HG03135 (cell line): ENCODE data around the gene CENPA.
A peak's percentile ranks its signal among the peaks of the same experiment; 100 is the strongest.
"Not testable (repeated sequence)": the region's sequence is repeated elsewhere in the genome, so short reads cannot be mapped to it uniquely, and the experiment has no call there.

Experiments used
- ATAC-seq: cut with Tn5 transposase; IDR thresholded peaks from one replicate; pipeline ENCODE4 v1.9.1; 2021; ENCODE audit warnings: mild to moderate bottlenecking, moderate library complexity; ENCODE audit not compliant: unreplicated experiment

The CENPA gene

DNA sequence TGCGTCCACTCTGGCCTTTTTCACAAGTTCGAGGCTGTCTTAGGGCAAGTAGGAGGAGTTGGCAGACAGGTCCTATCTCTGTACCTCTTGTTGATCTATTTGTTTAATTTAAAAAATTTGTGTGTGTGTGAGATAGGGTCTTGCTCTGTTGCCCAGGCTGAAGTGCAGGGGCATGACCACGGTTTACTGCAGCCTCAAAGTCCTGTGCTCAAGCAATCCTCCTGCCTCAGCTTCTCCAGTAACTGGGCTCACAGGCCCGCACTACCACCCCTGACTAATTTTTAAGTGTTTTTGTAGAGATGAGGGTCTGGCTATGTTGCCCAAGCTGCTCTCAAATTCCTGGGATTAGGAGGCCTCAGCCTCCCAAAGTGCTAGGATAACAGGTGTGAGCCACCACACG, 26.0 kb upstream of the CENPA start:
- no peak for ATAC-seq

GRCh38 chr2:26760991-26761390, 24.9 kb upstream of the CENPA start:
- ATAC-seq, result not testable (repeated sequence)

- ATAC-seq, result no peak
Observed at GRCh38 chr2:26763019-26763418, 22.8 kb upstream of the CENPA start.

GRCh38 chr2:26764078-26764887, 21.6 kb upstream of the CENPA start, which contains the start of gene SLC35F6:
TSS of gene SLC35F6 (plus strand) at chr2:26764284. CDS start at chr2:26764350, 66 bp downstream.
- ATAC-seq, result peak; percentile 81

GRCh38 chr2:26764906-26765305, 20.9 kb upstream of the CENPA start:
- no peak for ATAC-seq

DNA sequence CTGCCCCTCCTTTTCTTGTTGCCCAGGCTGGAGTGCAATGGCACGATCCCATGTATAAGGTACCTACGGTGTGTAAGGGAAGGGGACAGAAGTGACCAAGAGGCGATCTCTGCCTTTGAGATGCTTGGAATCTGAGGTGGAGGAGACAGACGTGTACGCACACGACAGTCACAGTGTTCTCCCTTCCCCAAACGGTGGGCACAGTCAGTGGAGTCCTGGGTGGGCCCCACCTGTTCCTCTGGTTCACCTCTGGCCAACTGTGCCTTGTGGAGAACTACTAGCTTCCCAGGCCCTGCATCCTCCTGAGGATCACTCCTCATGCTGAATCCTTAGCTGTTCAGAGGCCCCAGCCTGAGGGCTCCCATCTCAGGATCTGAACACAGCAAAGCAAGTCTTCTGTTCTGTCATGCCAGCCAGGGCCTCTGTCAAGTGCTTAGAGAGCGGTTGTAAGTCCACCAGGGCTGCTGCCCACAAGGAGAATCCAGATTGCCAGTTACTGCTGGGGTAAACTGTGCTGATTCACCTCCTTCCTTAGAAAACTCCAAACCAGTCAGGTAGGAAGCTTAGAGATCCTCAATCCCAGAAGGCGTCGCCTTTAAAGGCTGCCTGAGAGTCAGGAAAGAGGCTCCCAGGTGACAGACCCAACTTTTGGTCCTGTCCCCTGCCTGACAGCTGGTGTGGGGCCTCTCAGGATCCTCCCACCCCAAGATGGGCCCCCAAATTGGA, 20.2 kb upstream of the CENPA start:
- ATAC-seq, result no peak

DNA sequence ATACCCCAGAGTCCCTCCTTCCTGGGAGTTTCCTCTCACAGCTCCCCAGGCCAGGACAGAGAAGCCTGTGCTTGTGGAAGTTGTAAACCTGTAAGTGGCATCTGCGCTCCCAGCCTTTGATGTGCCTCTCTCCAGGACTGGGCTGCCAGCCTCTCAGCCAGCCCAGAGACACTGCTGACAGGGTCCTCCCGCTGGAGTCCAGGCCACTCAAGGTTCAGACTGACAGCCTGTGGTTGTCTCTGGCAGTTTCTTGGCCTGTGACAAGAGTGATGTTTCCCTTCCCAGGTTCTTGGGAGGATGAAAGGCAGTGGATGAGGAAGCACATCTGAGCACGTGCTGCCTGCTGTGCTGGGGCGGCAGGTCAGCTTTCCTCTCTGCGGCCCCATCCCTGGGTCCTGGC, 18.7 kb upstream of the CENPA start:
- no peak for ATAC-seq

DNA sequence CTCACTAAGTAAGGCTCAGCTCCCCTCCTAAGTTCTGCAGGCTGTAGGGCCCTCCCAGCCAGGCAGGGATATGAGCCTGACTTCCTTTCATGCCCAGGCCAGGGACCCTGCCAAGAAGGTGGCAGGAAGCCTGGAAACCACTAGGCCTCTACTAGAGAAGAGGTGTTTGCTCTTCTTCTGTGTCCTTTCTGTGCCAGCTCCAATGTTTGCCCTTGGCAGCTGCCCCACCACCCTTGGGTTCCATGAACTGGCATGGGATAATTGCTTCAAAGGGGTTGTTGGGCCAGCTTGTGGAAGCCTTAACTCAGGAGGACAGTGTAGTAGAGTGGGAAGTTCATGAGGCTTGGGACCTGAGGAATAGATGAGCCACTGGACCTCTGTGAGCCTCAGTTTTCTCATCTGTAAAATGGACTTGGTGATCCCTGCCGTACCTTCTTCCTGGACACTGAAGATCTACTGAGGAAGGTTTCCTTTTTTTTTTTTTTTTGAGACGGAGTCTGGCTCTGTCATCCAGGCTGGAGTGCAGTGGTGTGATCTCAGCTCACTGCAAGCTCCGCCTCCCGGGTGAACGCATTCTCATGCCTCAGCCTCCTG, 17.9 kb upstream of the CENPA start:
- no peak for ATAC-seq

- no peak for ATAC-seq
Observed at GRCh38 chr2:26768759-26769088, 17.1 kb upstream of the CENPA start.

DNA sequence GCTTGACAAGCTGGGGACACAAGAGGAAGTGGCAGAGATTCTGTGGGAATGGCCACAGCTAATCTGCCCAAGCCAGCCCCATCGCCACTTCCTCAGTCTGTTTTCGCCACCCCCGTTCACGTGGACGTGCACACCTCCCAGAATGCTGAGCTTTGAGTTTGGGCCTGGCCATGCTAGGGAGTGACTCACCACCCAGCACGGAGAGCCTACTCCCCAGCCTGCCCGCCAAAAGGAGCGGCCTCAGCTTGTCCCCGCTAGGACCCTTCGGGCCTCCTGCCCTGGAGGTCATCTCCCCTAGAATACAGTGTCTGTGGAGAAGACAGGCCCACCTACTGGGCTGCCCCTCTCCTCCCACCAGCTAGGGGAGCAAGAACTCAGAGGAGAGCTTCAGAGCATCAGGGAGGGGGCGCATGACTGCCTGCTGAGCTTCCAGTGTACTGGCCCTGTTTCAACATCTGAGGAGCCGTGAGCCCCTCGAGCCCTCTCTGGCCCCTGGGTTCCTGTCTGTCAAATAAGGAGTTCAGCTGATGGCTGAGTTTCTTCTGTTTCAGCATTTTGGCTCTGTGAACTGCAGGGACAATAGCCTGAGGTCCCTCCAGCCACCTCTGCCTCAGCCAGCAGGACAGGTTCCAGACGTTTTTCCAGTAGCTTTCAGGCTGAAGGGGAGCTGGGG, 16.6 kb upstream of the CENPA start:
- no peak for ATAC-seq

DNA sequence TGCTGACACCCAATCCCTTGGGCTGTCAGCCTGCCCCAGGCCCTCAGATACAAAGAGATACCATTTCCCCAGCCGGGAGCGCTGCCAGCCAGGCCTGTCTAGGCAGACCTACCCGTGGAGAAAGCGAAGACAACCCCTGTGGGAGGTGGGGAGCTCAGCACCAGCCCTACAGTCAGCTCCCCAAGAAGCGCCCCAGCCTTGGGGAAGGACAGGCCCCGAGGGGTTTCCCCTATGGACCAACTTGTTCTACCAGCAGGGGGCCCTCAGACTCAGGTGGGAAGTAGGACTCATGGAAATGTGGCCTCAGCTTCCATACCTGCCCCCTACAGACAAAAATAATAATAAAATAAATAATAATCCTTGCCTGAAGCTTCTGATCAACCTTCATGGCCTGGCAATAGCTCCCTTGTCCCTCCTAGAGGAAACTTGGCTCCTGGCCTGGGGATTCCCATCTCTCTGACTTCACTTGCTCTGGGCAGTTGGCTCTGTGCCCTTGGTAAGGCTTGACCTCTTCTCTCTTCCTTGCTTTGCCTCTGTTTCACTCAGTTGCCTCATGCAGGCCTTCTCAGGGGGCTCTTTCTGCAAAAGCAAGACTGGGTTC, 14.8 kb upstream of the CENPA start:
- no peak for ATAC-seq

DNA sequence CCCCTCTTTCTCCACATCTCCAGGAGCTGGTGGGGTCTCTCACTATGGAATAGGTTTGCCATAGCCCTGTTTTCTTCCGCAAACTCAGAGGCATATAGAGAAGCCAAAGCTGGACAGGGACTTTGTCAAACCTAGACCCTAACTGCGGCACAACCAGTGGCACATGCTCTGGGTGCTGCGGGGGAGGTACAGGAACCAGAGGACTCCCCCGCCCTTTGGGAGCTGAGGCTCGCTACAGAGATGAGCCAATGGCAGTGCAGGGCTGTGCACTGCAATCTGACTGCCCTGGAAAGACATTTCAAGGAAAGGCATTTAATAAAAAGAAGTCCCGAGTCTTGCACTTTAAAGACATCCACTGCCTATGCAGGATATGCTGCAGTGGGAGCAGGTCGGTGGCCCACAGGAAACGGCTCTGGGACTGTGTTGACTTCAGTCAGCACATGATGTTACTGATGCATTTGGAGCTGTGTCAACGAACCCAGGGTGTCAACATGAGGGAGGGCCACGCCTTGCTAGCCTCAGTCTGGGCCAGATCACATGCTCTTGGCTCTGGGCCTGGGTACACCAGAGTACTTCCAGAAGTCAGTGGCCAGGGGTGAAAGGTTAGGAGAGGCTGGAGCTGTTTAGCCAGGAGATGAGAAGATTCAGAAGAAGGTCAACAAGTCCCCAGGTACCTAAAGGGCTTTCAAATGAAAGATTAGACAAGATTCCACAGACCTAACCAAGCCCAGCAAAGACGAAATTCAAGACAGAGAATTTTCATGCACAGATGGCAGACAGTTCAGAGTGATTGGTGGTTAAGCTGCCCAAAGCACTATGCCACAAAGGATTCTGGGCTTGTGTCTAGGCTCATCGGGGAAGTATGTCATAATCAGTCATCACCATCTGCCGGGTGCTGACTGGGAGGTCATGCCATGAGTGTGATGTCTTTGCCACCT, 13.5 kb upstream of the CENPA start:
- ATAC-seq, result no peak

GRCh38 chr2:26776195-26776800, 9.6 kb upstream of the CENPA start:
- ATAC-seq, result no peak

DNA sequence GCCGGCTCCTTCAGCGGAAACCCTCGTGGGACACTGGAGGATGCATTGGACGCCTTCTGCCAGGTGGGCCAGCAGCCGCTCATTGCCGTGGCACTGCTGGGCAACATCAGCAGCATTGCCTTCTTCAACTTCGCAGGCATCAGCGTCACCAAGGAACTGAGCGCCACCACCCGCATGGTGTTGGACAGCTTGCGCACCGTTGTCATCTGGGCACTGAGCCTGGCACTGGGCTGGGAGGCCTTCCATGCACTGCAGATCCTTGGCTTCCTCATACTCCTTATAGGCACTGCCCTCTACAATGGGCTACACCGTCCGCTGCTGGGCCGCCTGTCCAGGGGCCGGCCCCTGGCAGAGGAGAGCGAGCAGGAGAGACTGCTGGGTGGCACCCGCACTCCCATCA, 7.8 kb upstream of the CENPA start:
- ATAC-seq, result no peak

- no peak for ATAC-seq
Observed at GRCh38 chr2:26778507-26778906, 7.3 kb upstream of the CENPA start.

DNA sequence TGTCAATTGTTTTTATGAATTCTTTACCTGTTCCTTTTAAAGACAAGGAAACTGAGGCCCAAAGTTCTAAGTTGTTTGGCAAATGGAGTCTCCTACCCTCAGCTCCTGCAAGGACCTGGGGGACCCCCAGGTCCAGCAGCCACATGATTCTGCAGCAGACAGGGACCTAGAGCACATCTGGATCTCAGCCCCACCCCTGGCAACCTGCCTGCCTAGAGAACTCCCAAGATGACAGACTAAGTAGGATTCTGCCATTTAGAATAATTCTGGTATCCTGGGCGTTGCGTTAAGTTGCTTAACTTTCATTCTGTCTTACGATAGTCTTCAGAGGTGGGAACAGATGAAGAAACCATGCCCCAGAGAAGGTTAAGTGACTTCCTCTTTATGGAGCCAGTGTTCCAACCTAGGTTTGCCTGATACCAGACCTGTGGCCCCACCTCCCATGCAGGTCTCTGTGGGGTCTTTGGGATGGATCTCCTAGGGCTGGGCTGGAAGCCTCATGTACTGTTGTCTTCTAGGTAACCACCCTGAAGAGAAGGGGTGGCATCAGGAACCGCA, 5.6 kb upstream of the CENPA start:
- ATAC-seq, result no peak

DNA sequence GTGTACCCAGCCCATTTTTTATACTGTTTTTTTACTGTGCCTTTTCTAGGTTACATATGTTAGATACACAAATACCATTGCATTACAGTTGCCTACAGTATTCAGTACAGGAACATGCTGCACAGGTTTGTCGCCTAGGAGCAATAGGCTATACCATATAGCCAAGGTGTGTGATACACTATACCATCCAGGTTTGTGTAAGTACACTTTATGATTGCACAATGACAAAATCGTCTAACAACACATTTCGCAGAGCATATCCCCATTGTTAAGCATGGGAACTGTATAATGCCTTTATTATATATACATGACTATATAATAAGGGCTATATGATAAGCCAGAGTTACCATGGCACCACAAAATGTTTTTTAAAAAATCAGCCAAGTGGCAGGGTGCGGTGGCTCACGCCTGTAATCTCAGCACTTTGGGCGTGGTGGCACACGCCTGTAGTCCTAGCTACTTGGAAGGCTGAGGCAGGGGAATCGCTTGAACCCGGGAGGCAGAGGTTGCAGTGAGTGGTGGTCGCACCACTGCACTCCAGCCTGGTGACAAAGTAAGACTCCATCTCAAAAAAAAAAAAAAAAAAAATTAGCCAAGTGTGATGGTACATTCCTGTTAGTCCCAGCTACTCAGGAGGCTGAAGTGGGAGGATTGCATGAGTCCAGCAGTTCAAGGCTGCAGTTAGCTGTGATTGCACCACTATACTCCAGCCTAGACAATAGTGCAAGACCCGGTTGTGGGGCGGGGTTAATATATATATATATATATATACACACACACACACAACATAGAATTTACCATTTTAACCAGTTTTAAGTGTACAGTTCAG, 2.8 kb upstream of the CENPA start:
- ATAC-seq, result no peak

GRCh38 chr2:26784570-26785234, 1.2 kb upstream of the CENPA start:
- ATAC-seq, result no peak
